ENCODE measurements around the gene LIPC. TPM values are rescaled to one million over a fixed set of nuclear protein-coding genes. Genes with fewer than 3 reads are reported as not detected.

LIPC gene
- total and polyA plus RNA-seq, 10 of the 15 experiments (the other 5 are each of a cell fraction or from before 2014, with no cell fraction given), result 0.06 to 0.31 (median 0.16) TPM; not detected in 1

GRCh38 chr15:58436552-58436951, 4.8 kb downstream of the LIPC start:
- DNase-seq (ENCODE audit: low read depth, low spot score) (no peak), FAIRE-seq (no peak), ATAC-seq (no peak)
- no peaks in the 10 kb centered on the region for H3K36me3 ChIP-seq (ENCODE audit: control insufficient read depth in 2 of 2, insufficient read depth in 2 of 2, low read length in 1 of 2)
- no peak for TF ChIP-seq WRNIP1 (IDR thresholded peaks at IDR 0.05; ENCODE audit: borderline replicate concordance, low read depth, low read length)
- no peak for TF ChIP-seq POU2F2 (IDR thresholded peaks at IDR 0.05; ENCODE audit: borderline replicate concordance, low read depth, low read length)
- TF ChIP-seq NFXL1 (IDR thresholded peaks at IDR 0.05; ENCODE audit: borderline replicate concordance), result no peak
- TF ChIP-seq DPF2 (IDR thresholded peaks at IDR 0.05), result no peak
- TF ChIP-seq BRCA1 (IDR thresholded peaks at IDR 0.05; ENCODE audit: low read depth, low read length), result no peak
- TF ChIP-seq TAF1 (IDR thresholded peaks at IDR 0.05; ENCODE audit: borderline replicate concordance, low read depth, low read length), result no peak
- TF ChIP-seq MEF2B (IDR thresholded peaks at IDR 0.05; ENCODE audit: partially characterized antibody, poor library complexity, severe bottlenecking), result no peak
- no peak for TF ChIP-seq RUNX3 (IDR thresholded peaks at IDR 0.05; ENCODE audit: low read length)
- ChIA-PET SMC1A (ENCODE audit: uncharacterized antibody, unreplicated experiment) (interaction anchor here (0.8 to 1.7 kb wide), 2 partner anchors 78 to 167 kb away, joined by 3 to 6 read pairs; no protein-coding TSS in a partner anchor), RAD21 (ENCODE audit: unreplicated experiment) (no interaction called here), CTCF (interaction anchor here (1.0 to 1.4 kb wide), 3 partner anchors 26 to 481 kb away, joined by 3 read pairs; no protein-coding TSS in a partner anchor), POLR2A (no interaction called here)
- H3K9ac ChIP-seq (ENCODE audit: control insufficient read depth, insufficient read depth, low read length), result no peak overlapping the region
- H4K20me1 ChIP-seq (ENCODE audit: control insufficient read depth, insufficient read depth), result no peaks in the 10 kb centered on the region
- no peak overlapping the region for H2AFZ ChIP-seq (ENCODE audit: control insufficient read depth, low read depth, low read length)
- H3K4me1 ChIP-seq (ENCODE audit: control insufficient read depth, insufficient read depth, low read length), result no peaks in the 10 kb centered on the region
- in situ Hi-C loops (cut with MboI), result no loop called here
- H3K27ac ChIP-seq (ENCODE audit: control insufficient read depth, insufficient read depth), result no peak overlapping the region
- intact Hi-C loops (cut with micrococcal nuclease; ENCODE audit: unreplicated experiment), result no loop called here
- BruUV-seq (replicated peaks), result no TSS peak
- H3K4me3 ChIP-seq, result no peak overlapping the region
- no peaks in the 10 kb centered on the region for H3K27me3 ChIP-seq (replicated peaks in 1 of 2; ENCODE audit: control insufficient read depth in 2 of 2, insufficient read depth in 2 of 2, low read length in 1 of 2)
- 81% methylated on average over 4 of the region's 4 CpGs for WGBS (ENCODE audit: insufficient coverage, insufficient replicate concordance, low lambda C conversion rate, missing lambda C conversion rate)
- H3K79me2 ChIP-seq (ENCODE audit: control insufficient read depth, insufficient read depth, low read length), result no peaks in the 10 kb centered on the region
- H3K9me3 ChIP-seq (replicated peaks; ENCODE audit: control insufficient read depth, insufficient read depth, low read length), result no peaks in the 10 kb centered on the region
- no peak overlapping the region for H3K4me2 ChIP-seq (ENCODE audit: control insufficient read depth, insufficient read depth)

- CTCF ChIA-PET, result interaction anchor here (0.7 to 1.4 kb wide), 3 partner anchors 11 to 480 kb away, joined by 3 to 4 read pairs (median 3); no protein-coding TSS in a partner anchor
- ATAC-seq (no peak), DNase-seq (ENCODE audit: low read depth, low spot score) (no peak), FAIRE-seq (no peak)
- POLR2A ChIA-PET, result no interaction called here
- H3K36me3 ChIP-seq (ENCODE audit: control insufficient read depth in 2 of 2, insufficient read depth in 2 of 2, low read length in 1 of 2), result no peaks in the 10 kb centered on the region
- no peaks in the 10 kb centered on the region for H3K27me3 ChIP-seq (replicated peaks in 1 of 2; ENCODE audit: control insufficient read depth in 2 of 2, insufficient read depth in 2 of 2, low read length in 1 of 2)
- H3K4me1 ChIP-seq (ENCODE audit: control insufficient read depth, insufficient read depth, low read length), result no peaks in the 10 kb centered on the region
- intact Hi-C loops (cut with micrococcal nuclease; ENCODE audit: unreplicated experiment), result no loop called here
- H3K4me3 ChIP-seq, result no peak overlapping the region
- no TSS peak for BruUV-seq (replicated peaks)
- H3K27ac ChIP-seq (ENCODE audit: control insufficient read depth, insufficient read depth), result no peak overlapping the region
- H3K9ac ChIP-seq (ENCODE audit: control insufficient read depth, insufficient read depth, low read length), result no peak overlapping the region
- H2AFZ ChIP-seq (ENCODE audit: control insufficient read depth, low read depth, low read length), result no peak overlapping the region
- SMC1A ChIA-PET (ENCODE audit: uncharacterized antibody, unreplicated experiment), result interaction anchor here (0.9 kb wide), 1 partner anchor 9 kb away, joined by 3 read pairs; no protein-coding TSS in a partner anchor
- no peak overlapping the region for H3K4me2 ChIP-seq (ENCODE audit: control insufficient read depth, insufficient read depth)
- no peaks in the 10 kb centered on the region for H3K9me3 ChIP-seq (replicated peaks; ENCODE audit: control insufficient read depth, insufficient read depth, low read length)
- H4K20me1 ChIP-seq (ENCODE audit: control insufficient read depth, insufficient read depth), result no peaks in the 10 kb centered on the region
- 71% methylated on average over 9 of the region's 9 CpGs for WGBS (ENCODE audit: insufficient coverage, insufficient replicate concordance, low lambda C conversion rate, missing lambda C conversion rate)
- H3K79me2 ChIP-seq (ENCODE audit: control insufficient read depth, insufficient read depth, low read length), result no peaks in the 10 kb centered on the region
- RAD21 ChIA-PET (ENCODE audit: unreplicated experiment), result no interaction called here
- in situ Hi-C loops (cut with MboI), result no loop called here
- TF ChIP-seq SREBF1 (IDR thresholded peaks at IDR 0.05; ENCODE audit: low read length), result no peak
- TF ChIP-seq PAX5 (IDR thresholded peaks at IDR 0.05; ENCODE audit: borderline replicate concordance, low read depth, low read length), result no peak
- TF ChIP-seq IKZF1 (conservative IDR thresholded peaks at IDR 0.05), result no peak
- no peak for TF ChIP-seq MXI1 (IDR thresholded peaks at IDR 0.05; ENCODE audit: low read depth, low read length)
- TF ChIP-seq HDAC6 (IDR thresholded peaks at IDR 0.05; ENCODE audit: unreplicated experiment), result no peak
- no peak for TF ChIP-seq ELK1 (IDR thresholded peaks at IDR 0.05; ENCODE audit: low read depth, low read length)
- TF ChIP-seq BACH1 (IDR thresholded peaks at IDR 0.05; ENCODE audit: borderline replicate concordance), result no peak
- no peak for TF ChIP-seq CREM (IDR thresholded peaks at IDR 0.05; ENCODE audit: low read depth)
- TF ChIP-seq JUNB (IDR thresholded peaks at IDR 0.05), result no peak
- TF ChIP-seq NBN (IDR thresholded peaks at IDR 0.05), result no peak
- no peak for TF ChIP-seq ETV6 (conservative IDR thresholded peaks at IDR 0.05 in 1 of 2, IDR thresholded peaks at IDR 0.05 in 1 of 2; ENCODE audit: borderline replicate concordance in 1 of 2, low read depth in 1 of 2)
- no peak for TF ChIP-seq YBX1 (IDR thresholded peaks at IDR 0.05)
Measured at GRCh38 chr15:58437531-58438105, 5.8 kb downstream of the LIPC start.

All from GM12878 (cell line).